GM19467 (cell line): ENCODE data around the gene RASA1.

Experiments used
- ATAC-seq: cut with Tn5 transposase; IDR thresholded peaks from one replicate; pipeline ENCODE4 v1.9.1; 2021; ENCODE audit warnings: mild to moderate bottlenecking, moderate library complexity; ENCODE audit not compliant: unreplicated experiment

The RASA1 gene

GRCh38 chr5:87359106-87359505 lies 91.4 kb downstream of the RASA1 start:
- no peak for ATAC-seq

- no peak for ATAC-seq
Observed at GRCh38 chr5:87360132-87360531, 92.4 kb downstream of the RASA1 start.

- ATAC-seq: no peak
Observed at GRCh38 chr5:87361031-87361445, 93.4 kb downstream of the RASA1 start.

DNA sequence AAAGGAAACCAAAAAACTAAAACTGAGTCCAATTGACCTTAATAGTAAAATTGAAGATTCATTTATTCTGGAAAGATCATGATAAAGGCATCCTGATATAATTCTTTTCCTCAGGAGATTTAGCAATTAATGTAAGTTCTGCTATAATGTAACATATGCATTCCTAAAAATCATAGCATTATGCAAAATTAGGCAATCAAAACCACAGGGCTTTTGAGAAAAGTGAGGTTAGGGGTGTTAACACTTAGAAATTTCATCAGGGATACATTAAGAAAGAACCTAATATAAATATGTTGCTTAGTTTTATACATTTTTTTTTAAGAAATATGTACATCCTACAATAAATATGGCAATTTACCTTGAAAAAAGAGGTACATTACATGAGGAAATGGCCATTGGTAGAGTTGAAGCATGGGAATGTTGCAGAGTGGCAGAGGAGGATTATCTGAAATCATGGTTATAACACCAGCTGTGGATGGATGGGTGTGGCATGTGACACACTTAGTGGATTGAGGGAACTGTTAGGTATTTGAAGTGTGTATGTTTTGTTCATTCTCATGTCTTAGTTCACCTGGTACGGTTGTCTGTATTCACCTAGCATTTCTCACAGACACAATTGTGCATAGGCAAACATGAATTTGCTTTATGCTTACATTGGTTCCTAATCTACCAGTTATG lies 94.0 kb downstream of the RASA1 start:
- ATAC-seq: no peak

DNA sequence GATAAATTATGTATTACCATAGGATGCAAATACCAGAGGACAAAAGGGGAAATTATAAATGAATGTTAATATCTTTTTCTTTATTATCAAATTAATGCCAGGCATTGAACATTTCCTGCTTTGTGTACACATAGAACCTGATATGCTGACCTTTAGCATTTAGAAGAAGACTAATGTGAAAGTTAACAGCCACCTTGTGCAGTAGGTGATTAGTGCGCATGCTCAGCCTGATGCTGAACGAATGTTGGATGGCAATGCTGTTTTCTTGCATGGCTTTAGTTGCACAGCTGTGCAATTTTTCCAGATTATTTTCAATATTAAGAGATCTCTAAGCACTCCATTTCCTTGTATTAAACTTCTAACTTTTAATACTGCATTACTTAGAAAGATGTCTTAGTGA lies 99.6 kb downstream of the RASA1 start:
- no peak for ATAC-seq

DNA sequence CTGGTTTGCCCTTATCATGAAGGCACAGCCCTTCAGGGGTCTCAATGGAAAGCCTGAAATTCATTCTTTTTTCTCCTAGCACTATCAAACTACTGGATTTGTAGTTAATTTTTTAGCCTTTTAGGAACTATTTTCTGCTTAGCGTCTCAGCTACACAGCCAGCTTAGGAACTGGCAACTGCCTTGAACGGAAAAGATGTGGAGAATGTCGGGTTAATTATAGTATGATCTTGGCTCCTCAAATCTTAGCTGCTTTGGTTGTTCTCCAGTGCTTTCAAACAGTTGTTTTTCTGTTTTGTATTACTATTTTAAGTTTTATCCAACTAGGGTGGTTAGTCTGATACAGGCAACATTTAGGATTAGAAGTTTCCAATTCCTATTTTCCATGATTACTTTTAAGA lies 100.9 kb downstream of the RASA1 start:
- no peak for ATAC-seq

- ATAC-seq: no peak
Observed at GRCh38 chr5:87369431-87369830, 101.7 kb downstream of the RASA1 start.

DNA sequence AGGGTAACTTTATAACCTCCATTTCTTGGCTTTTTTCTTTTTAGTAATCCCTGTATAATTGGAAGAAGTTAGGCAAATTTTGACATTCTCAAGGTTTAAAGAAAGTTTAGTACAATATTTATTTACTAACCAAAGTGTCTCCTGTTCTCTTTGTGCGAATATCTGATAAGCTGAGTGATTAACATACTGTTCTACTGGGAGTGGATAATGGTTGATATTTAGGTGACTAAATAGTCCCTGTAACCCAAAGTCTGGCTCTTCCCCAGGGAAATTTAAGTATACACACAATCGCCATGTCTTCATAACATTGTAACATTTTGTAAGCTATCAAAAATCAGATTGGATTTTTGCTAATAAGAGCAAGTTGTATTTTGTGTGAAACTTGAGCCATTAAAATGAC lies 105.0 kb downstream of the RASA1 start:
- no peak for ATAC-seq

- no peak for ATAC-seq
Observed at GRCh38 chr5:87382224-87382623, 114.5 kb downstream of the RASA1 start.

- no peak for ATAC-seq
Observed at GRCh38 chr5:87383216-87383615, 115.5 kb downstream of the RASA1 start.

- ATAC-seq: no peak
Observed at GRCh38 chr5:87385802-87386201, 118.1 kb downstream of the RASA1 start.

DNA sequence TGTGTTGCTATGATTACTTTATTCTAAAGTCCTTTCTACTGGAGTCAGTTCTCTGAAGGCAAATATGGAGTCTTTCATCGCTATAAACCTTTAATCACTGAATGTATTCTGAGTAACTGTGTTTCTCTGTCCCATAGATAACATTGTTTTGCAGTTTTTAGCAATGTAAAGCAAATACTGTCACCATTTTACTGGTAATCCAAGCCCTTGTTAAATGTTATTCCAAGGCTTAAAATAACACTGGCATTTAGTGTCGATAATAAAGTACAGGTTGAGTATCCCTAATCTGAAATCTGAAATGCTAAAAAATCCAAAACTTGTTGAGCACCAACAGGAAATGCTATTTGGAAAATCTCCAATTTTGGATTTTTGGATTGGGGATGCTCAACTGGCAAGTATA lies 120.4 kb downstream of the RASA1 start:
- no peak for ATAC-seq

- ATAC-seq: peak; percentile 18
Observed at GRCh38 chr5:87389296-87390034, 121.8 kb downstream of the RASA1 start.

DNA sequence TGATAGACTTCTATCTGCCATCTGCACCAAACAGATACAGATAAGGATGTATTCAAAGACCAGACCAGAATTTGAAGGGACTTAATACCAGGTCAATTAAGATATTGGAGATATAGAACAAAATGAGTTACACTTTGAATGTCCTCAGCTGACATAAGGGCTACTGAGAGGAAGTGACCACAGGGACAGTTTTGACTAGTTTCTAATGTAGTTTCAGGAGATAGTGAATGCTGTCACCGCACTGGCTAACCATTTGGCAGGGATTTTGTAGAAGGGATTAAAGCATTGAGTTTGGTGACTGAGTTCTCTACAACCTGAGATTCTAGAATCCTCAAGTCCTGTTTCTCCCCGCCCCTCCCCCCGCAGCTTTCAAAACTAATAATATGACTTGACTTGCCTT lies 122.4 kb downstream of the RASA1 start:
- ATAC-seq: peak; percentile 50

DNA sequence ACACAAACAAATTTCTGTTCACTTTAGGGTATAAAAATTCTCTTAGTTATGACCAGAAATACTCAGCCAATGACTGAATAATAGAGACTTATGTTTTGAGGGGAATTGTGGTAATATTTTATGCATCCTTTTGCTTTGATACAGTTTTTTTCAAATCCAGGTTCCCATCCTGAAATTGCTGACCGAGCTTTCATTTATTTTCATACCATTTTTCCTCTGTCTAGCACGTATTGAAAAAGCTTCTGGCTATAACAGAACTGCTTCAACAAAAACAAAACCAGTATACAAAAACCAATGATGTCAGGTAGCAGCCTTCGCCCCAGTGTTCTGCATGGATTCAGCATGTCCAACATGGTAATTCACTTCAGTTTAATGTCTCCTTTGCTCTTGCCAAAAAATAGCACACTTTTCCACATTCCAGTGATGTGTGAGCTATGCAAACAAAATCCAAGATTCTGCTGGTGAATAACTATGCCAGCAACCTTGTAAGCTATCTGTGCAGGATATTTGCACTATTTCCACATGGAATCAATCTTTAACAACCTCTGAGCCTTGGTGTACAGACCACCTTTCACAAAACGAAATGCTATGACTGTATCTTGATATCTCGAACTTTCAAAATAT lies 123.0 kb downstream of the RASA1 start:
- ATAC-seq: no peak

DNA sequence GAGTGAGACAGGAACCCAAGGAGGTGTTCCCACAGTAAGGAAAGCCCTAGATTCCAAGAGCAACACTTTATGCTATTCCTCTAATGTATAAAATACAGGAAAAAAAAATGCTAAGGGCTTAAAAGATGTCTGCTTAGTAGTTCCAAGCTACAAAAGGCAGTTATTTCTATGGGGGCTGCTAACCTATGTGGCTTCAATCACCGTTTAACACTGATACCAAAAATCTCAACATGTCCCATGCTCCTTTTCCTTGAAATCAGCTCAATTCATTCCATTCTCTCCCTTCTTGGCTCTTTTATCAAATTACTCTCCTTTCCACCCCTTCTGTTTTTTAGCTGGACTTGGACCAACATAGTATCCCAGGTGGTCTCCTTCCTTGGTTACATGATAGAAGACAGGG lies 124.5 kb downstream of the RASA1 start:
- no peak for ATAC-seq

DNA sequence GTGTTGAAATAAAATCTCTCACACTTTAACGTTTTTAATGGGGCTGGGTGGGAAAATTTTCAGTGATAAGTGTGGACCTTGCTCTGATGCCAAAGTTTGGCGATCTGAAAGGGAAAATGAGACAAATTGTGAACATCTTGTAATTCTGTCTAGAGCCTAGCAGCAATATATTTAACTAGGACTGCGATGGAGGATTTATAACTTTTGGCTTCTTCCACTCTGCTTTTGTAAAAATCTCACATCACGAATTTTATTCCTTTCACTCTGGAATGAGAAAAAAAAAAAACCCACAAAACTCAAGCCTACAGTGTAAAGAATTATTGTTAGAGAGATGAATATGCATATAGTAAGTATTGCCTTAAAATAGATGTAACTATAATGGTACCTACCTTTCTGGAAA lies 125.1 kb downstream of the RASA1 start:
- ATAC-seq: no peak

GRCh38 chr5:87393331-87393730 lies 125.6 kb downstream of the RASA1 start:
- no peak for ATAC-seq

DNA sequence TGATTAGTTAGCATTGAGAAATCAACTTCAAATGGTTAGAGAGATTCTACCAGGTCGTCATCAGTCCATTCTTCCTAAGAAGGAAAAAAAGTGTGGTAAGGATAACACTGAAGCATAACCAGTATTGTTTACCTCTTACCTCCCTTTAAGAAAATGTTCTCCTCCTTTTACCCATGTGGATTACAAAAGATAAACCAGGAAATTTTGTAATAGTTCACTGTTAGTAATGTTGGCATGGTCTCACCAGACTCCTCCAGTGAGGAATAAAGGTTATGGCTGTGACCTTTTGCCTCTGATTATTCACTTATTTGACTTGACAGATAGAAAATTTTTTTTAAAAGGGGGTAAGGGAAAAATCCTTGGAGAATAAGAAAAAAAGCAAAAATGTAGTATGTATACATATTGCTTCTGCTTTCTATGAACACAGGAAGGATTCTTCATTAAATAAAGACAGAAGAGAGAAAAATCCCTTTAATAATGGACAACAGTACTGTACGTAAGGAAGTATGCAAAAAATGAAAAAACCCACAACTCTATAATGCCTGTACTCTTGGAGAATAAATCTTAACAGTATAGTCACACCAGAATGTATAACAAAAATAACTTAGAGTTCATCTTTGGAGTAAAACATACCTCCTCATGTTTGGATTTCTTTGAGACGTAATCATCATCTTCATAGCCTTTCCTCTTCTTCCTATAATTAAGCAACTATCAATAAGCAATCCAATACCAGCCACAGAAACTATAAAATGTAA lies 126.9 kb downstream of the RASA1 start:
- no peak for ATAC-seq

- ATAC-seq: no peak
Observed at GRCh38 chr5:87398981-87399614, 131.4 kb downstream of the RASA1 start.

DNA sequence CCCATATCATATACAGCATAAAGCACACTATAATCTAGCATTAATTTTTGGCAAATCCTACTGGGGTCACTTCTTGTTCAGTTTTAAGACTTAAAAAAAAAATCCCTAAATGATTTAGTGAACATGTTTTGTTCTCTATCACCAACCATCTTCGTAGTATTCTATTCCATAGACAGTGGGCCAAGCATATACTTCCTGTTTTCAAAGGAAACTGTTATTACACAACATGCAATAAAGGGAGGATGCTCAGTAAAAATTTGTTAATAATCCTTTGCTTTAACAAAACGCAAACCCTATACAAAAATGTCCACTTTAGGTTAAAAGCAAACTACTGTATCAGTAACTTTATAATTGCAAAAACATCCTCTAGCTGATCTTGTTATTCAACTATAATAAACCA lies 132.0 kb downstream of the RASA1 start:
- ATAC-seq: no peak
